H1 (cell line): ENCODE results near the gene SORBS1. TPM values are rescaled to one million over a fixed set of nuclear protein-coding genes. Genes with fewer than 3 reads are reported as not detected.

ENCODE experiments used
- CTCF ChIA-PET: fragments of 300-600 bp; sonication (Branson Sonifier 250); formaldehyde crosslinking; loops from one replicate; lab custom pipeline; 2021; ENCODE audit not compliant: partially characterized antibody; lab: Charles Lee
- POLR2A ChIA-PET: fragments of 300-600 bp; sonication (Branson Sonifier 250); formaldehyde crosslinking; loops from one replicate; lab custom pipeline; 2021; ENCODE audit warnings: inconsistent platforms; ENCODE audit not compliant: partially characterized antibody; lab: Charles Lee
- DNase-seq, 2 experiments: peaks; one replicate each; pipeline versions ENCODE4 v3.0.0 to v3.0.0-alpha.2; 2010 to 2022; ENCODE audit warnings: low spot score in 2 of 2, low read depth in 1 of 2, mixed read lengths in 1 of 2
- FAIRE-seq: peaks from 2 replicates; lab custom pipeline; 2011; peaks lifted over from hg19 to GRCh38; lab: Jason Lieb, UNC
- H2AFZ ChIP-seq: 2 replicates; pipeline ENCODE4 v1.8.1; 2012; ENCODE audit warnings: low read length, inconsistent platforms
- H2AK5ac ChIP-seq: 2 replicates; pipeline ENCODE4 v1.6.1; 2013; ENCODE audit warnings: low read depth, low read length
- H2BK120ac ChIP-seq: replicated peaks from 2 replicates; pipeline ENCODE3; 2013; ENCODE audit warnings: low read depth, low read length, inconsistent platforms
- H2BK12ac ChIP-seq: 2 replicates; pipeline ENCODE4 v1.6.1; 2013; ENCODE audit warnings: low read depth, low read length
- H2BK15ac ChIP-seq: 2 replicates; pipeline ENCODE4 v1.6.1; 2013; ENCODE audit warnings: low read length
- H2BK20ac ChIP-seq: 2 replicates; pipeline ENCODE4 v1.6.1; 2013; ENCODE audit warnings: low read length
- H2BK5ac ChIP-seq: 2 replicates; pipeline ENCODE4 v1.6.1; 2013; ENCODE audit warnings: low read depth, low read length
- H3K14ac ChIP-seq: 2 replicates; pipeline ENCODE4 v1.6.1; 2013; ENCODE audit warnings: inconsistent platforms; ENCODE audit not compliant: insufficient read length
- H3K18ac ChIP-seq: 2 replicates; pipeline ENCODE4 v1.6.1; 2013; ENCODE audit warnings: low read length; ENCODE audit errors: extremely low read depth
- H3K23ac ChIP-seq: 2 replicates; pipeline ENCODE4 v1.6.1; 2013; ENCODE audit warnings: inconsistent platforms; ENCODE audit not compliant: insufficient read length
- H3K23me2 ChIP-seq: 2 replicates; pipeline ENCODE4 v1.6.1; 2013; ENCODE audit warnings: low read depth, low read length
- H3K27ac ChIP-seq: 2 replicates; pipeline ENCODE4 v1.6.1; 2011; ENCODE audit warnings: low read depth, low read length, inconsistent platforms
- H3K27me3 ChIP-seq, 4 experiments: replicated peaks in 1 of 4; 1 replicate in 1 of 4; 2 replicates in 3 of 4; pipeline versions ENCODE4 v1.6.1 to v1.8.1; 2011 to 2013; ENCODE audit warnings: low read length in 3 of 4, mild to moderate bottlenecking in 3 of 4, inconsistent platforms in 2 of 4, mixed read lengths in 2 of 4, moderate library complexity in 1 of 4; ENCODE audit not compliant: control insufficient read depth in 3 of 4, insufficient read depth in 3 of 4; ENCODE audit errors: extremely low read depth in 1 of 4
- H3K36me3 ChIP-seq, 4 experiments: 2 replicates each; pipeline versions ENCODE4 v1.6.1 to v1.8.1; 2011 to 2013; ENCODE audit warnings: mild to moderate bottlenecking in 4 of 4, low read length in 3 of 4, moderate library complexity in 2 of 4, control low read depth in 1 of 4, inconsistent platforms in 1 of 4; ENCODE audit not compliant: insufficient read depth in 4 of 4, control insufficient read depth in 2 of 4
- H3K4ac ChIP-seq: replicated peaks from 2 replicates; pipeline ENCODE3; 2013; ENCODE audit warnings: low read length, low read depth, mixed read lengths, inconsistent platforms; ENCODE audit not compliant: insufficient read length
- H3K4me1 ChIP-seq, 4 experiments: replicated peaks in 1 of 4; 1 replicate in 1 of 4; 2 replicates in 3 of 4; pipeline versions ENCODE4 v1.6.1 to v1.8.1; 2011 to 2013; ENCODE audit warnings: low read length in 3 of 4, inconsistent platforms in 2 of 4, mixed read lengths in 1 of 4; ENCODE audit not compliant: insufficient read depth in 4 of 4, control insufficient read depth in 3 of 4
- H3K4me2 ChIP-seq, 2 experiments: 2 replicates each; pipeline versions ENCODE4 v1.6.1 to v1.8.1; 2011 to 2013; ENCODE audit warnings: low read depth in 2 of 2, low read length in 2 of 2, control low read depth in 1 of 2, inconsistent platforms in 1 of 2, mild to moderate bottlenecking in 1 of 2; ENCODE audit not compliant: insufficient read depth in 1 of 2
- H3K4me3 ChIP-seq, 4 experiments: fragments of 200-600, 300-600 bp in 1 of 4; sonication (generic), shearing (Covaris generic), sonication (Bioruptor Twin) in 1 of 4; 2 replicates each; pipeline versions ENCODE4 v1.5.1 to v1.8.1; 2011 to 2016; ENCODE audit warnings: low read length in 4 of 4, low read depth in 3 of 4, control low read depth in 2 of 4, inconsistent platforms in 2 of 4, mild to moderate bottlenecking in 2 of 4, mixed read lengths in 1 of 4, moderate library complexity in 1 of 4; ENCODE audit not compliant: insufficient read depth in 2 of 4; ENCODE audit errors: extremely low read depth in 1 of 4
- H3K56ac ChIP-seq: replicated peaks from 2 replicates; pipeline ENCODE3; 2013; ENCODE audit warnings: low read depth, mild to moderate bottlenecking, mixed read lengths, low read length, inconsistent platforms; ENCODE audit not compliant: insufficient read length
- H3K79me1 ChIP-seq: 2 replicates; pipeline ENCODE4 v1.6.1; 2013; ENCODE audit warnings: low read depth, low read length, control low read depth
- H3K79me2 ChIP-seq, 2 experiments: 2 replicates each; pipeline versions ENCODE4 v1.6.1 to v1.8.1; 2012 to 2013; ENCODE audit warnings: low read length in 2 of 2, mild to moderate bottlenecking in 2 of 2, inconsistent platforms in 1 of 2; ENCODE audit not compliant: insufficient read depth in 2 of 2, control insufficient read depth in 1 of 2
- H3K9ac ChIP-seq, 4 experiments: replicated peaks in 1 of 4; 1 replicate in 1 of 4; 2 replicates in 3 of 4; pipeline versions ENCODE4 v1.6.1 to v1.8.1; 2011 to 2013; ENCODE audit warnings: low read depth in 3 of 4, low read length in 3 of 4, control low read depth in 2 of 4, mild to moderate bottlenecking in 2 of 4, moderate library complexity in 2 of 4, inconsistent platforms in 1 of 4; ENCODE audit errors: extremely low read depth in 1 of 4
- H3K9me3 ChIP-seq, 2 experiments: 2 replicates each; pipeline versions ENCODE4 v1.6.1 to v1.8.1; 2012 to 2013; ENCODE audit warnings: mild to moderate bottlenecking in 2 of 2, moderate library complexity in 2 of 2, control low read depth in 1 of 2, inconsistent platforms in 1 of 2, low read depth in 1 of 2, low read length in 1 of 2, mixed read lengths in 1 of 2; ENCODE audit not compliant: insufficient read depth in 2 of 2
- H4K20me1 ChIP-seq, 2 experiments: replicated peaks in 1 of 2; 2 replicates each; pipeline versions ENCODE3 to v1.8.1; 2011 to 2013; ENCODE audit warnings: inconsistent platforms in 2 of 2, low read length in 2 of 2, mild to moderate bottlenecking in 1 of 2; ENCODE audit not compliant: insufficient read depth in 2 of 2, control insufficient read depth in 1 of 2
- H4K5ac ChIP-seq: 2 replicates; pipeline ENCODE4 v1.6.1; 2013; ENCODE audit warnings: low read length, low read depth, mixed read lengths, inconsistent platforms; ENCODE audit not compliant: insufficient read length
- H4K8ac ChIP-seq: 2 replicates; pipeline ENCODE4 v1.8.0; 2013; ENCODE audit warnings: mild to moderate bottlenecking, moderate library complexity, low read length, inconsistent platforms; ENCODE audit not compliant: insufficient read depth; ENCODE audit errors: extremely low read depth
- H4K91ac ChIP-seq: replicated peaks from 2 replicates; pipeline ENCODE3; 2013; ENCODE audit warnings: low read length, mixed read lengths, inconsistent platforms; ENCODE audit not compliant: insufficient read length
- BACH1 ChIP-seq: IDR thresholded peaks from 2 replicates; pipeline ENCODE4 v1.6.1; 2012; ENCODE audit warnings: low read length, improper control_type of control experiment
- FOSL1 ChIP-seq: IDR thresholded peaks from 2 replicates; pipeline ENCODE4 v1.6.1; 2011; ENCODE audit warnings: mild to moderate bottlenecking, low read depth, low read length, moderate library complexity; ENCODE audit not compliant: insufficient read depth
- KDM4A ChIP-seq: IDR thresholded peaks from one replicate; pipeline ENCODE4 v1.7.1; 2012; ENCODE audit warnings: low read depth, mild to moderate bottlenecking, moderate library complexity, low read length, inconsistent platforms; ENCODE audit not compliant: severe bottlenecking
- SIX5 ChIP-seq: IDR thresholded peaks from 2 replicates; pipeline ENCODE4 v1.6.1; 2011; ENCODE audit warnings: mild to moderate bottlenecking, low read depth, low read length
- TAF7 ChIP-seq: optimal IDR thresholded peaks from 2 replicates; pipeline ENCODE3; 2011; ENCODE audit warnings: low read depth, mild to moderate bottlenecking, inconsistent platforms, low read length, moderate library complexity, borderline replicate concordance
- WGBS, 2 experiments: shearing (Covaris generic) in 1 of 2; methylation state at CpG; one replicate each; pipeline versions ENCODE4 v1.1.6 to v1.1.7; 2013 to 2015; ENCODE audit warnings: low lambda C conversion rate in 2 of 2, mixed read lengths in 2 of 2, inconsistent platforms in 1 of 2, low coverage in 1 of 2, missing lambda C conversion rate in 1 of 2; ENCODE audit not compliant: insufficient replicate concordance in 2 of 2, insufficient coverage in 1 of 2, insufficient read length in 1 of 2; ENCODE audit errors: extremely low coverage in 1 of 2, missing lambda C conversion rate in 1 of 2; 5-methylcytosine and 5-hydroxymethylcytosine counted together
- polyA plus RNA-seq, 7 experiments: library from polyadenylated mRNA; depleted of rRNA in 3 of 7; stranded (reverse) in 5 of 7; unstranded in 2 of 7; fragments of >200 nt in 5 of 7; fragments of 200-250 nt in 2 of 7; gene quantifications; 1 replicate in 5 of 7; 2 replicates in 1 of 7; 4 replicates in 1 of 7; pipeline versions ENCODE4 v1.2.1 to v1.2.3, GENCODE V29; 2011 to 2013; ENCODE audit warnings: missing spikeins in 2 of 7, mixed read lengths in 2 of 7
- total RNA-seq: library from RNA; stranded (reverse); fragmentation: NEBNext Ultra II Directional; extraction: Animal tissue kit (Norgen Biotek cat#: 25700); gene quantifications from 2 replicates; pipeline ENCODE4 v1.2.1, GENCODE V29; 2021

SORBS1 gene
- total and polyA plus RNA-seq, 2 of the 8 experiments (the other 6 are each of a cell fraction or from before 2014, with no cell fraction given), result 16.0 to 35.0 TPM

- CTCF ChIA-PET, result interaction anchor here (0.6 to 1.0 kb wide), 3 partner anchors 37 to 140 kb away, joined by 3 read pairs; partner anchors contain the start of gene TCTN3
Measured at GRCh38 chr10:95553674-95554073, 7.5 kb downstream of the SORBS1 start.

More at GRCh38 chr10:95553674-95554073, 7.5 kb downstream of the SORBS1 start:
- H3K27ac ChIP-seq, result no peak overlapping the region
- no peaks in the 10 kb centered on the region for H3K9me3 ChIP-seq
- no peaks in the 10 kb centered on the region for H3K27me3 ChIP-seq
- H3K79me1 ChIP-seq, result peaks cover 8% of the 10 kb centered on the region; the same call in 1 of the 2 replicates
- H4K91ac ChIP-seq, result no peak overlapping the region
- H2BK5ac ChIP-seq, result no peak overlapping the region
- no peak overlapping the region for H3K18ac ChIP-seq
- FAIRE-seq (no peak), DNase-seq (no peak)
- peaks cover 11 to 74% of the 10 kb centered on the region in 2 experiments for H3K79me2 ChIP-seq
- no peak overlapping the region for H2BK20ac ChIP-seq
- no peak overlapping the region for H3K9ac ChIP-seq
- no peak overlapping the region for H4K8ac ChIP-seq
- no peak overlapping the region for H3K56ac ChIP-seq
- WGBS, 2 experiments, result 80% methylated on average over 4 of the region's 4 CpGs; no CpG with 5 or more reads in 1 of the 2 experiments
- H2AK5ac ChIP-seq, result no peak overlapping the region
- H4K20me1 ChIP-seq, result peaks cover 0 to 4% of the 10 kb centered on the region in 2 experiments
- no peak for TF ChIP-seq KDM4A
- TF ChIP-seq BACH1, result no peak
- TF ChIP-seq SIX5, result no peak
- TF ChIP-seq TAF7, result no peak
- no peak for TF ChIP-seq FOSL1
- POLR2A ChIA-PET, result interaction anchor here (1.4 kb wide), 1 partner anchor 123 kb away, joined by 3 read pairs; no protein-coding TSS in a partner anchor
- H3K23ac ChIP-seq, result no peak overlapping the region
- H3K14ac ChIP-seq, result no peak overlapping the region
- H2BK120ac ChIP-seq, result no peak overlapping the region
- H2BK12ac ChIP-seq, result no peak overlapping the region
- H3K36me3 ChIP-seq, result no peaks in the 10 kb centered on the region
- H3K4me3 ChIP-seq, result no peak overlapping the region
- no peak overlapping the region for H3K4ac ChIP-seq
- peaks cover 6 to 36% (median 32%) of the 10 kb centered on the region in 4 experiments for H3K4me1 ChIP-seq
- H4K5ac ChIP-seq, result no peak overlapping the region
- H3K23me2 ChIP-seq, result no peaks in the 10 kb centered on the region
- no peak overlapping the region for H2AFZ ChIP-seq
- no peak overlapping the region for H2BK15ac ChIP-seq
- no peak overlapping the region for H3K4me2 ChIP-seq
